A673 (cell line): ENCODE results near the gene PPM1E. TPM values are rescaled to one million over a fixed set of nuclear protein-coding genes. Genes with fewer than 3 reads are reported as not detected.

ENCODE experiments used
- BruUV-seq: library from RNA; stranded (reverse); fragments of 400-500 nt; replicated peaks from 2 replicates; lab custom pipeline; 2021; lab: Mats Ljungman, UMichigan
- CTCF ChIA-PET: fragments of 300-600 bp; sonication (Branson Sonifier 250); formaldehyde crosslinking; loops from one replicate; lab custom pipeline; 2022; ENCODE audit warnings: antibody characterized with exemption; lab: Charles Lee
- POLR2A ChIA-PET: fragments of 300-600 bp; sonication (Branson Sonifier 250); formaldehyde crosslinking; loops from one replicate; lab custom pipeline; 2022; ENCODE audit warnings: antibody characterized with exemption; ENCODE audit not compliant: low non-redundant PET; lab: Charles Lee
- DNase-seq: peaks from one replicate; pipeline ENCODE4 v3.0.0-alpha.2; 2015; ENCODE audit warnings: low spot score
- H3K27ac ChIP-seq: fragments of 200-600 bp; sonication (generic); 2 replicates; pipeline ENCODE4 v1.5.1; 2016; ENCODE audit warnings: mixed run types, low read depth, mild to moderate bottlenecking, mixed read lengths, antibody characterized with exemption, low read length; ENCODE audit not compliant: poor library complexity, severe bottlenecking
- H3K27me3 ChIP-seq: fragments of 200-600 bp; sonication (generic); replicated peaks from 2 replicates; pipeline ENCODE4 v1.6.1; 2017; ENCODE audit warnings: mixed run types, low read depth, mild to moderate bottlenecking, mixed read lengths, antibody characterized with exemption, low read length; ENCODE audit not compliant: insufficient read depth, poor library complexity
- H3K36me3 ChIP-seq: fragments of 200-600 bp; sonication (generic); 2 replicates; pipeline ENCODE4 v1.6.1; 2016; ENCODE audit warnings: mixed run types, mild to moderate bottlenecking, mixed read lengths, antibody characterized with exemption, low read length; ENCODE audit not compliant: insufficient read depth, poor library complexity, severe bottlenecking
- H3K4me1 ChIP-seq: fragments of 200-600 bp; sonication (generic); 2 replicates; pipeline ENCODE4 v1.6.1; 2017; ENCODE audit warnings: mixed run types, mild to moderate bottlenecking, mixed read lengths, antibody characterized with exemption, low read length; ENCODE audit not compliant: insufficient read depth, poor library complexity, severe bottlenecking
- H3K4me3 ChIP-seq: fragments of 200-600 bp; sonication (generic); 2 replicates; pipeline ENCODE4 v1.5.1; 2016; ENCODE audit warnings: low read depth, mixed run types, mild to moderate bottlenecking, mixed read lengths, low read length; ENCODE audit not compliant: poor library complexity, severe bottlenecking
- H3K9me3 ChIP-seq: fragments of 200-600 bp; sonication (generic); 2 replicates; pipeline ENCODE4 v1.6.1; 2016; ENCODE audit warnings: mixed run types, low read depth, mild to moderate bottlenecking, mixed read lengths, antibody characterized with exemption, low read length; ENCODE audit not compliant: poor library complexity, severe bottlenecking
- EZH2 ChIP-seq: fragments of 200-600 bp; sonication (generic); IDR thresholded peaks from 2 replicates; pipeline ENCODE4 v1.6.1; 2017; ENCODE audit warnings: borderline replicate concordance, low read depth, mild to moderate bottlenecking, mixed read lengths, antibody characterized with exemption, low read length; ENCODE audit not compliant: poor library complexity, severe bottlenecking
- intact Hi-C: fragments of 100-400 bp; cut with micrococcal nuclease; formaldehyde crosslinking; loops from one replicate; pipeline ENCODE4 v1.10.0; 2022; ENCODE audit not compliant: unreplicated experiment
- total RNA-seq: library from RNA; stranded (reverse); gene quantifications from 2 replicates; pipeline ENCODE4 v1.2.3, GENCODE V29; 2021
- TF ChIP-seq, protein P1 (sequence below): fragments of 300-800, 200-600 bp; sonication (generic); conservative IDR thresholded peaks from 2 replicates; pipeline ENCODE4 v1.5.1; 2017; ENCODE audit warnings: low read depth, mild to moderate bottlenecking, antibody characterized with exemption, low read length, moderate library complexity, mixed read lengths

Gene PPM1E
- total RNA-seq, 1 experiment from 2014 or later, result 6.0 TPM

DNA sequence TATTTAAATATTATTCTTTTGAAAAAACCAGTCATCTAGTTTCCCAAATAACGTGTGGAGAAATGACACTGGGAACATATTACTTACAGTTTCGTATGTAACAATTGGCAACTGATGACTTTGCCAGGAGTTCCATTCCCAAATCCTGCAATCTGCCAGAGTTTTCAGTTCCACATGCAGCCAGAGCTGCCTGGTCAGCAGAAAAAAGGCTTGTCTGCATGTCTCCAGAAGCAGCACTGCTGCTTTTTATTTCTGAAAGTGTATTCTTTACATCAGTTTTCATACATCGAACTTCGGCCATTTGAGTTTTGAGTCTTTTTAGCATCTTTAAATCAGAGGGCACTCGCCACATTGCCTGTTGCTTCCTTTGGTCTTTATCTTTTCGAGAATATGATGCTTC lies 272.7 kb downstream of the PPM1E start:
- POLR2A ChIA-PET, result no interaction called here
- intact Hi-C loops, result no loop called here
- H3K36me3 ChIP-seq, result peaks cover 10% of the 10 kb centered on the region
- H3K9me3 ChIP-seq, result no peaks in the 10 kb centered on the region
- DNase-seq, result no peak
- CTCF ChIA-PET, result no interaction called here
- no peaks in the 10 kb centered on the region for H3K4me1 ChIP-seq
- no peaks in the 10 kb centered on the region for H3K27me3 ChIP-seq
- TF ChIP-seq, protein P1, sequence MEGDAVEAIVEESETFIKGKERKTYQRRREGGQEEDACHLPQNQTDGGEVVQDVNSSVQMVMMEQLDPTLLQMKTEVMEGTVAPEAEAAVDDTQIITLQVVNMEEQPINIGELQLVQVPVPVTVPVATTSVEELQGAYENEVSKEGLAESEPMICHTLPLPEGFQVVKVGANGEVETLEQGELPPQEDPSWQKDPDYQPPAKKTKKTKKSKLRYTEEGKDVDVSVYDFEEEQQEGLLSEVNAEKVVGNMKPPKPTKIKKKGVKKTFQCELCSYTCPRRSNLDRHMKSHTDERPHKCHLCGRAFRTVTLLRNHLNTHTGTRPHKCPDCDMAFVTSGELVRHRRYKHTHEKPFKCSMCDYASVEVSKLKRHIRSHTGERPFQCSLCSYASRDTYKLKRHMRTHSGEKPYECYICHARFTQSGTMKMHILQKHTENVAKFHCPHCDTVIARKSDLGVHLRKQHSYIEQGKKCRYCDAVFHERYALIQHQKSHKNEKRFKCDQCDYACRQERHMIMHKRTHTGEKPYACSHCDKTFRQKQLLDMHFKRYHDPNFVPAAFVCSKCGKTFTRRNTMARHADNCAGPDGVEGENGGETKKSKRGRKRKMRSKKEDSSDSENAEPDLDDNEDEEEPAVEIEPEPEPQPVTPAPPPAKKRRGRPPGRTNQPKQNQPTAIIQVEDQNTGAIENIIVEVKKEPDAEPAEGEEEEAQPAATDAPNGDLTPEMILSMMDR, result no peak
- no peak for TF ChIP-seq EZH2
- no TSS peak for BruUV-seq
- no peak overlapping the region for H3K4me3 ChIP-seq
- H3K27ac ChIP-seq, result no peak overlapping the region

DNA sequence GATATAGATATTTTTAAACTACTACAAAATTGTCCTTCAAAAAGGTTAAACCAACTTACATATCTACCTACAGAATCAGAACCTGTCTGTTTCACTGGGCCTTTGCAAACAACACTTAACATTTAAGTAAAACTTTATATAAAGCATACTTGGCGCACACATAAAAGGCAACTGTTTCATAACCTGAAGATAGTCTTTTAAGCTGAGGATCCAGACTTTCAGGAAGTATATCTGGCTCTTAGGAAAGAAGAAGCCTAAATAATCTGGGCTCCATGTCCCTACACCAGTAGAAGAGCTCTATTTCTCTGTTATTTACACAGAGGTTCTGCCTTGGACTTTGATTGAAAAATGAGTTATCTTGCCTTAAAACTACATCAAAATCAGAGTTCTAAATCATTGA lies 275.2 kb downstream of the PPM1E start:
- no peak for TF ChIP-seq EZH2
- TF ChIP-seq, protein P1, result no peak
- Histone ChIP-seq H3K27ac (no peak overlapping the region), H3K9me3 (no peaks in the 10 kb centered on the region), H3K27me3 (no peaks in the 10 kb centered on the region), H3K4me1 (no peaks in the 10 kb centered on the region), H3K4me3 (no peak overlapping the region), H3K36me3 (peaks cover 10% of the 10 kb centered on the region)
- intact Hi-C loops, result no loop called here
- CTCF ChIA-PET, result no interaction called here
- POLR2A ChIA-PET, result no interaction called here
- DNase-seq, result no peak
- no TSS peak for BruUV-seq

Other genes starting within 250 kb of the PPM1E start
- gene MTMR4, start 241.2 kb upstream of the PPM1E start, total RNA-seq, result 79.4 and 81.9 TPM in 2 replicates
- 0.26 and 0.50 TPM in 2 replicates for gene TEX14, start 63.8 kb upstream of the PPM1E start, total RNA-seq
- 79.8 and 80.4 TPM in 2 replicates for gene RAD51C, start 63.3 kb upstream of the PPM1E start, total RNA-seq